ENCODE results near the gene FLNC. TPM values are rescaled to one million over a fixed set of nuclear protein-coding genes. Genes with fewer than 3 reads are reported as not detected.

The FLNC gene
- total and polyA plus RNA-seq, 9 of the 15 experiments (the other 6 are each of a cell fraction or from before 2014, with no cell fraction given) = 0.90 to 155 (median 28.8) TPM

- TF ChIP-seq ZSCAN29 (IDR thresholded peaks at IDR 0.05) = no peak; the same call in 1 of the 2 replicates
- peak in 1 of 2 experiments; percentile 45; a peak in 2 of 4 replicates for TF ChIP-seq RAD21 (CRISPR knock-in tag; conservative IDR thresholded peaks at IDR 0.05 in 1 of 2, IDR thresholded peaks at IDR 0.05 in 1 of 2)
- peak; percentile 81 to 89 for TF ChIP-seq MAZ (CRISPR knock-in tag; conservative IDR thresholded peaks at IDR 0.05 in 1 of 2, IDR thresholded peaks at IDR 0.05 in 1 of 2)
- peak; percentile 64 for TF ChIP-seq CXXC5 (CRISPR knock-in tag; IDR thresholded peaks at IDR 0.05)
- peak; percentile 60 for TF ChIP-seq TAF1 (IDR thresholded peaks at IDR 0.05; ENCODE audit: control insufficient read depth, extremely low read depth, insufficient read depth, low read length, severe bottlenecking)
- TF ChIP-seq ZNF586 (CRISPR knock-in tag; conservative IDR thresholded peaks at IDR 0.05) = no peak
- TF ChIP-seq DNMT1 (IDR thresholded peaks at IDR 0.05) = peak; percentile 93
- TF ChIP-seq ZNF512 (tag; IDR thresholded peaks at IDR 0.05) = no peak
- TF ChIP-seq ZNF197 (CRISPR knock-in tag; IDR thresholded peaks at IDR 0.05; ENCODE audit: low read depth) = no peak
- 0 out of 2 replicates have a peak, but pooled peaks have one; percentile 4 for TF ChIP-seq SREBF1 (IDR thresholded peaks at IDR 0.05; ENCODE audit: borderline replicate concordance, low read depth, low read length)
- no peak; the same call in 1 of the 2 replicates for TF ChIP-seq ETV5 (CRISPR knock-in tag; IDR thresholded peaks at IDR 0.05; ENCODE audit: low read depth)
- TF ChIP-seq, protein P1, sequence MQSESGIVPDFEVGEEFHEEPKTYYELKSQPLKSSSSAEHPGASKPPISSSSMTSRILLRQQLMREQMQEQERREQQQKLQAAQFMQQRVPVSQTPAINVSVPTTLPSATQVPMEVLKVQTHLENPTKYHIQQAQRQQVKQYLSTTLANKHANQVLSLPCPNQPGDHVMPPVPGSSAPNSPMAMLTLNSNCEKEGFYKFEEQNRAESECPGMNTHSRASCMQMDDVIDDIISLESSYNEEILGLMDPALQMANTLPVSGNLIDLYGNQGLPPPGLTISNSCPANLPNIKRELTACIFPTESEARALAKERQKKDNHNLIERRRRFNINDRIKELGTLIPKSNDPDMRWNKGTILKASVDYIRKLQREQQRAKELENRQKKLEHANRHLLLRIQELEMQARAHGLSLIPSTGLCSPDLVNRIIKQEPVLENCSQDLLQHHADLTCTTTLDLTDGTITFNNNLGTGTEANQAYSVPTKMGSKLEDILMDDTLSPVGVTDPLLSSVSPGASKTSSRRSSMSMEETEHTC (IDR thresholded peaks at IDR 0.05) = no peak; the same call in 1 of the 2 replicates
- no peak for TF ChIP-seq RBM34 (IDR thresholded peaks at IDR 0.05; ENCODE audit: borderline replicate concordance, insufficient read depth, low read length)
- 0 out of 2 replicates have a peak, but pooled peaks have one; percentile 13 for TF ChIP-seq ZNF830 (CRISPR knock-in tag; IDR thresholded peaks at IDR 0.05)
- peak in 1 of 2 experiments; percentile 84; a peak in 2 of 4 replicates for TF ChIP-seq KDM4B (IDR thresholded peaks at IDR 0.05; ENCODE audit: borderline replicate concordance in 2 of 2, low read depth in 1 of 2)
- peak; percentile 30; the same call in 1 of the 2 replicates for TF ChIP-seq NFRKB (IDR thresholded peaks at IDR 0.05; ENCODE audit: low read depth)
- TF ChIP-seq HDGF (IDR thresholded peaks at IDR 0.05) = peak; percentile 97
- TF ChIP-seq MXI1 (IDR thresholded peaks at IDR 0.05; ENCODE audit: low read depth, low read length) = 0 out of 2 replicates have a peak, but pooled peaks have one; percentile 20
- peak; percentile 73; the same call in 1 of the 2 replicates for TF ChIP-seq HNRNPL (IDR thresholded peaks at IDR 0.05; ENCODE audit: low read depth, low read length)
- no peak for TF ChIP-seq ZNF184 (CRISPR knock-in tag; IDR thresholded peaks at IDR 0.05)
- peak; percentile 85 for TF ChIP-seq POLR2B (IDR thresholded peaks at IDR 0.05; ENCODE audit: low read depth, partially characterized antibody)
- TF ChIP-seq CEBPB (tag; IDR thresholded peaks at IDR 0.05) = peak; percentile 76
- TF ChIP-seq CREBBP (IDR thresholded peaks at IDR 0.05; ENCODE audit: low read depth, low read length) = no peak
- TF ChIP-seq SLC30A9 (CRISPR knock-in tag; IDR thresholded peaks at IDR 0.05) = no peak
- TF ChIP-seq PURB (CRISPR knock-in tag; IDR thresholded peaks at IDR 0.05; ENCODE audit: low read depth) = no peak
- no peak for TF ChIP-seq NFYB (IDR thresholded peaks at IDR 0.05; ENCODE audit: extremely low read depth, insufficient read length)
Observed at GRCh38 chr7:128860158-128861073, 30.2 kb downstream of the FLNC start (continued).
